ENCODE results near the gene EIF3I. TPM values are rescaled to one million over a fixed set of nuclear protein-coding genes. Genes with fewer than 3 reads are reported as not detected.

The EIF3I gene
- total RNA-seq, 1 experiment from 2014 or later = 222 TPM

DNA sequence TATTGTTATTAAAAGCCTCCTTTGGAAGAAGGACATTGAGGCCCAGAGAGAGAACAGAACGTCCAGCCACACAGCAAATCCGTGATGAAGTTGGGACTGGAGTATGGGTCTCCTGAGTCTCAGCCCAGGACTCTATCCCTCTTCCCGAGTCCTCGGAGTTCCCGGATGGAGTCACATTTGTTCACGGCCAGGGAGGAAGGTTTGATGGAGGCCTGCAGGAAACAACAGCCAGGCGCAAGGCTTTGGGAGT lies 43.1 kb upstream of the EIF3I start:
- Histone ChIP-seq H2AK5ac (ENCODE audit: insufficient read length, low read length) (no peak overlapping the region), H3K4me1 (ENCODE audit: insufficient read depth, low read length) (peaks cover 6% of the 10 kb centered on the region), H2BK12ac (ENCODE audit: insufficient read length, low read depth, low read length) (no peak overlapping the region), H2BK120ac (ENCODE audit: low read depth, low read length, poor library complexity, severe bottlenecking) (no peak overlapping the region), H4K5ac (ENCODE audit: insufficient read length, low read depth, low read length) (no peak overlapping the region), H4K20me1 (ENCODE audit: control insufficient read depth, insufficient read depth, insufficient read length) (no peaks in the 10 kb centered on the region), H3K4ac (ENCODE audit: low read depth, low read length) (no peak overlapping the region), H3T11ph (ENCODE audit: low read length) (no peak overlapping the region), H3K4me2 (ENCODE audit: insufficient read depth, insufficient read length, low read length) (peak overlapping the region; percentile 11), H3K27ac (ENCODE audit: insufficient read length, low read depth, low read length) (no peak overlapping the region), H3K56ac (ENCODE audit: insufficient read length, low read depth, low read length) (no peak overlapping the region), H3K79me1 (ENCODE audit: insufficient read depth, low read depth, low read length, poor library complexity, severe bottlenecking) (peaks cover 6% of the 10 kb centered on the region), H2BK15ac (ENCODE audit: low read depth, low read length) (no peak overlapping the region), H3K18ac (ENCODE audit: insufficient read length, low read depth, low read length) (no peak overlapping the region), H3K79me2 (ENCODE audit: insufficient read depth, low read length) (peaks cover 4% of the 10 kb centered on the region; the same call in 1 of the 2 replicates), H3K23ac (ENCODE audit: insufficient read length, low read depth, low read length) (no peak overlapping the region), H3K9me3 (ENCODE audit: control insufficient read depth, low read depth, low read length) (no peaks in the 10 kb centered on the region), H3K14ac (ENCODE audit: insufficient read depth, low read length) (no peak overlapping the region), H4K8ac (replicated peaks; ENCODE audit: insufficient read length, low read depth, low read length) (no peak overlapping the region), H2AFZ (ENCODE audit: low read length) (no peak overlapping the region), H3K23me2 (ENCODE audit: insufficient read length, low read depth, low read length, poor library complexity, severe bottlenecking) (peaks cover 7% of the 10 kb centered on the region), H3K27me3 (ENCODE audit: insufficient read depth, low read length) (no peaks in the 10 kb centered on the region), H4K91ac (ENCODE audit: insufficient read length, low read depth, low read length) (no peak overlapping the region), H2BK5ac (ENCODE audit: insufficient read length, low read length) (no peak overlapping the region), H2BK20ac (ENCODE audit: low read depth, low read length, poor library complexity, severe bottlenecking) (no peak overlapping the region), H3K9ac (ENCODE audit: extremely low read depth, insufficient read length, low read length) (no peak overlapping the region)
- Mint-ChIP-seq H3K27me3 (ENCODE audit: low read depth) (no peaks in the 10 kb centered on the region), H3K36me3 (ENCODE audit: insufficient read depth in 1 of 3, low read depth in 3 of 3) (peaks cover 27 to 54% (median 38%) of the 10 kb centered on the region in 3 experiments), H3K4me1 (peaks cover 28 to 33% of the 10 kb centered on the region in 2 experiments), H3K4me3 (peak overlapping the region; percentile 86 to 92), H3K27ac (peak overlapping the region; percentile 72 to 90 (median 89); a peak in 6 of 7 replicates), H3K9me3 (no peaks in the 10 kb centered on the region)
- DNase-seq = no peak
- TF ChIP-seq, protein P1, sequence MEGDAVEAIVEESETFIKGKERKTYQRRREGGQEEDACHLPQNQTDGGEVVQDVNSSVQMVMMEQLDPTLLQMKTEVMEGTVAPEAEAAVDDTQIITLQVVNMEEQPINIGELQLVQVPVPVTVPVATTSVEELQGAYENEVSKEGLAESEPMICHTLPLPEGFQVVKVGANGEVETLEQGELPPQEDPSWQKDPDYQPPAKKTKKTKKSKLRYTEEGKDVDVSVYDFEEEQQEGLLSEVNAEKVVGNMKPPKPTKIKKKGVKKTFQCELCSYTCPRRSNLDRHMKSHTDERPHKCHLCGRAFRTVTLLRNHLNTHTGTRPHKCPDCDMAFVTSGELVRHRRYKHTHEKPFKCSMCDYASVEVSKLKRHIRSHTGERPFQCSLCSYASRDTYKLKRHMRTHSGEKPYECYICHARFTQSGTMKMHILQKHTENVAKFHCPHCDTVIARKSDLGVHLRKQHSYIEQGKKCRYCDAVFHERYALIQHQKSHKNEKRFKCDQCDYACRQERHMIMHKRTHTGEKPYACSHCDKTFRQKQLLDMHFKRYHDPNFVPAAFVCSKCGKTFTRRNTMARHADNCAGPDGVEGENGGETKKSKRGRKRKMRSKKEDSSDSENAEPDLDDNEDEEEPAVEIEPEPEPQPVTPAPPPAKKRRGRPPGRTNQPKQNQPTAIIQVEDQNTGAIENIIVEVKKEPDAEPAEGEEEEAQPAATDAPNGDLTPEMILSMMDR (conservative IDR thresholded peaks at IDR 0.05) = no peak
- WGBS (ENCODE audit: extremely low coverage, insufficient read length, low lambda C conversion rate) = no CpG with 5 or more reads among the region's 7 CpGs

Measured in H9 (cell line).